IMR-90 (cell line): ENCODE measurements around the gene NNMT. TPM values are rescaled to one million over a fixed set of nuclear protein-coding genes. Genes with fewer than 3 reads are reported as not detected.

Experiments used
- ATAC-seq: fragments of 200-7000 bp; cut with Tn5 transposase; 2 replicates; pipeline ENCODE4 v1.9.1; 2020; ENCODE audit warnings: low read depth, mild to moderate bottlenecking, moderate library complexity
- BruUV-seq: library from RNA; stranded (reverse); fragments of 400-500 nt; replicated peaks from 2 replicates; lab custom pipeline; 2021; lab: Mats Ljungman, UMichigan
- CTCF ChIA-PET: fragments of 300-600 bp; formaldehyde crosslinking; extraction: SDS; loops from one replicate; lab custom pipeline; 2021; ENCODE audit warnings: antibody characterized with exemption; lab: Yijun Ruan, JAX
- POLR2A ChIA-PET: fragments of 300-600 bp; sonication (Branson Sonifier 250); formaldehyde crosslinking; loops from one replicate; lab custom pipeline; 2022; ENCODE audit warnings: antibody characterized with exemption; ENCODE audit not compliant: unreplicated experiment; lab: Charles Lee
- DNase-seq: peaks from one replicate; pipeline ENCODE4 v3.0.0; 2013
- H2AFZ ChIP-seq: replicated peaks from 2 replicates; pipeline ENCODE3; 2013; ENCODE audit warnings: low read length, mild to moderate bottlenecking; ENCODE audit not compliant: poor library complexity
- H2AK5ac ChIP-seq: 2 replicates; pipeline ENCODE4 v1.6.1; 2013; ENCODE audit warnings: low read depth, low read length, inconsistent platforms
- H2AK9ac ChIP-seq: replicated peaks from 2 replicates; pipeline ENCODE3; 2013; ENCODE audit warnings: mild to moderate bottlenecking, low read depth, low read length, moderate library complexity; ENCODE audit not compliant: poor library complexity
- H2BK120ac ChIP-seq: 2 replicates; pipeline ENCODE4 v1.6.1; 2013; ENCODE audit warnings: low read depth, low read length, inconsistent platforms
- H2BK15ac ChIP-seq: 3 replicates; pipeline ENCODE4 v1.6.1; 2013; ENCODE audit warnings: low read depth, low read length, inconsistent platforms
- H2BK20ac ChIP-seq: 2 replicates; pipeline ENCODE4 v1.6.1; 2013; ENCODE audit warnings: low read depth, mild to moderate bottlenecking, inconsistent platforms, low read length, moderate library complexity
- H2BK5ac ChIP-seq: 2 replicates; pipeline ENCODE4 v1.6.1; 2013; ENCODE audit warnings: mild to moderate bottlenecking, low read depth, low read length, inconsistent platforms; ENCODE audit not compliant: poor library complexity, severe bottlenecking
- H3K14ac ChIP-seq: replicated peaks from 2 replicates; pipeline ENCODE4 v1.6.1; 2013; ENCODE audit warnings: low read depth, low read length, inconsistent platforms
- H3K18ac ChIP-seq: 2 replicates; pipeline ENCODE4 v1.6.1; 2013; ENCODE audit warnings: low read depth, low read length, control low read depth
- H3K23ac ChIP-seq: 2 replicates; pipeline ENCODE4 v1.6.1; 2013; ENCODE audit warnings: low read depth, low read length, inconsistent platforms
- H3K27ac ChIP-seq: 2 replicates; pipeline ENCODE4 v1.5.1; 2013; ENCODE audit warnings: mild to moderate bottlenecking, control low read depth, low read length; ENCODE audit not compliant: insufficient read depth
- H3K27me3 ChIP-seq: 2 replicates; pipeline ENCODE4 v1.6.1; 2013; ENCODE audit warnings: low read length; ENCODE audit not compliant: control insufficient read depth, insufficient read depth
- H3K36me3 ChIP-seq: 2 replicates; pipeline ENCODE4 v1.6.1; 2013; ENCODE audit warnings: low read length, mixed read lengths; ENCODE audit not compliant: control insufficient read depth, insufficient read depth
- H3K4ac ChIP-seq: 2 replicates; pipeline ENCODE4 v1.6.1; 2013; ENCODE audit warnings: low read depth, low read length, inconsistent platforms
- H3K4me1 ChIP-seq: 2 replicates; pipeline ENCODE4 v1.6.1; 2013; ENCODE audit warnings: low read length, mixed read lengths; ENCODE audit not compliant: control insufficient read depth, insufficient read depth
- H3K4me2 ChIP-seq: 2 replicates; pipeline ENCODE4 v1.6.1; 2013; ENCODE audit warnings: low read depth, mild to moderate bottlenecking, control low read depth, low read length, moderate library complexity
- H3K4me3 ChIP-seq: 2 replicates; pipeline ENCODE4 v1.5.1; 2013; ENCODE audit warnings: low read depth, mild to moderate bottlenecking, control low read depth, low read length, moderate library complexity; ENCODE audit not compliant: insufficient read depth
- H3K56ac ChIP-seq: 2 replicates; pipeline ENCODE4 v1.6.1; 2013; ENCODE audit warnings: low read length, inconsistent platforms; ENCODE audit not compliant: insufficient read depth; ENCODE audit errors: extremely low read depth
- H3K79me1 ChIP-seq, 2 experiments: 2 replicates each; pipeline ENCODE4 v1.6.1; 2013; ENCODE audit warnings: low read length in 2 of 2, inconsistent platforms in 1 of 2, low read depth in 1 of 2
- H3K9ac ChIP-seq: 2 replicates; pipeline ENCODE4 v1.6.1; 2013; ENCODE audit warnings: low read depth, low read length, control low read depth
- H3K9me1 ChIP-seq: 2 replicates; pipeline ENCODE4 v1.6.1; 2013; ENCODE audit warnings: low read length, inconsistent platforms; ENCODE audit not compliant: insufficient read depth
- H3K9me3 ChIP-seq: 2 replicates; pipeline ENCODE4 v1.6.1; 2013; ENCODE audit warnings: low read length; ENCODE audit not compliant: control insufficient read depth, insufficient read depth
- H4K20me1 ChIP-seq: 2 replicates; pipeline ENCODE4 v1.6.1; 2013; ENCODE audit warnings: low read length, inconsistent platforms; ENCODE audit not compliant: insufficient read depth
- H4K5ac ChIP-seq: 2 replicates; pipeline ENCODE4 v1.6.1; 2013; ENCODE audit warnings: mild to moderate bottlenecking, low read depth, low read length, control low read depth
- H4K8ac ChIP-seq, 2 experiments: 2 replicates each; pipeline ENCODE4 v1.6.1; 2013; ENCODE audit warnings: low read depth in 2 of 2, low read length in 2 of 2, control low read depth in 1 of 2, inconsistent platforms in 1 of 2
- H4K91ac ChIP-seq: 2 replicates; pipeline ENCODE4 v1.6.1; 2013; ENCODE audit warnings: low read depth, low read length, inconsistent platforms; ENCODE audit not compliant: insufficient read depth
- BHLHE40 ChIP-seq: fragments of 150-350 bp; IDR thresholded peaks from 2 replicates; pipeline ENCODE4 v1.6.1; 2016; ENCODE audit warnings: mild to moderate bottlenecking, low read depth, low read length
- CEBPB ChIP-seq: IDR thresholded peaks from 2 replicates; pipeline ENCODE4 v1.6.1; 2012; ENCODE audit warnings: low read depth, low read length, improper control_type of control experiment
- FOS ChIP-seq: fragments of 150-350 bp; IDR thresholded peaks from 2 replicates; pipeline ENCODE4 v1.6.1; 2016; ENCODE audit warnings: low read depth, low read length
- NFE2L2 ChIP-seq: fragments of 150-350 bp; IDR thresholded peaks from 2 replicates; pipeline ENCODE4 v1.6.1; 2016; ENCODE audit warnings: low read depth, mild to moderate bottlenecking, low read length
- POLR2A ChIP-seq: IDR thresholded peaks from 2 replicates; pipeline ENCODE4 v1.6.1; 2012; ENCODE audit warnings: mild to moderate bottlenecking, low read depth, low read length
- RAD21 ChIP-seq: IDR thresholded peaks from 2 replicates; pipeline ENCODE4 v1.6.1; 2012; ENCODE audit warnings: low read length, improper control_type of control experiment
- RCOR1 ChIP-seq: IDR thresholded peaks from 2 replicates; pipeline ENCODE4 v1.6.1; 2012; ENCODE audit warnings: mild to moderate bottlenecking, low read length, improper control_type of control experiment; ENCODE audit not compliant: insufficient replicate concordance
- WGBS, 2 experiments: methylation state at CpG; one replicate each; pipeline versions ENCODE4 v1.1.5 to v1.1.7; 2013; ENCODE audit warnings: missing lambda C conversion rate in 2 of 2; ENCODE audit not compliant: insufficient read length in 1 of 2; ENCODE audit errors: extremely low coverage in 2 of 2; 5-methylcytosine and 5-hydroxymethylcytosine counted together
- dilution Hi-C: fragments of 300-500 bp; cut with HindIII; formaldehyde crosslinking; loops from one replicate; pipeline ENCODE4 v1.14.3; 2018; ENCODE audit warnings: low sequenced_read_pairs; ENCODE audit not compliant: unreplicated experiment
- in situ Hi-C: fragments of 300-500 bp; cut with MboI; formaldehyde crosslinking; loops from 3 replicates; pipeline ENCODE4 v1.14.3; 2019; ENCODE audit warnings: low sequenced_read_pairs, inconsistent platforms, mixed read lengths
- intact Hi-C: fragments of 100-400 bp; cut with micrococcal nuclease; formaldehyde crosslinking; loops from 2 replicates; pipeline ENCODE4 v1.10.0; 2022
- polyA plus RNA-seq, 3 experiments: library from polyadenylated mRNA; depleted of rRNA; stranded (reverse); fragments of >200 nt; gene quantifications; 2 replicates each; pipeline ENCODE4 v1.2.3, GENCODE V29; 2012; ENCODE audit warnings: low replicate concordance in 1 of 3
- total RNA-seq: library from RNA; depleted of rRNA; stranded (reverse); fragments of >200 nt; gene quantifications from 2 replicates; pipeline ENCODE4 v1.2.3, GENCODE V29; 2012
- TF ChIP-seq, protein P1 (sequence below): fragments of 150-350 bp; IDR thresholded peaks from 2 replicates; pipeline ENCODE4 v1.6.1; 2017; ENCODE audit warnings: mild to moderate bottlenecking, antibody characterized with exemption, low read length, low read depth
- TF ChIP-seq, protein P2 (sequence below): fragments of 150-350 bp; IDR thresholded peaks from 2 replicates; pipeline ENCODE4 v1.6.1; 2016; ENCODE audit warnings: low read depth, mild to moderate bottlenecking, low read length, moderate library complexity, borderline replicate concordance
- TF ChIP-seq, protein P3 (sequence below): conservative IDR thresholded peaks from 2 replicates; pipeline ENCODE4 v1.5.1; 2012; ENCODE audit warnings: mild to moderate bottlenecking, low read depth, low read length, improper control_type of control experiment

NNMT gene
- total and polyA plus RNA-seq, 2 of the 4 experiments (the other 2 are of a cell fraction): 79.7 to 108 TPM

DNA sequence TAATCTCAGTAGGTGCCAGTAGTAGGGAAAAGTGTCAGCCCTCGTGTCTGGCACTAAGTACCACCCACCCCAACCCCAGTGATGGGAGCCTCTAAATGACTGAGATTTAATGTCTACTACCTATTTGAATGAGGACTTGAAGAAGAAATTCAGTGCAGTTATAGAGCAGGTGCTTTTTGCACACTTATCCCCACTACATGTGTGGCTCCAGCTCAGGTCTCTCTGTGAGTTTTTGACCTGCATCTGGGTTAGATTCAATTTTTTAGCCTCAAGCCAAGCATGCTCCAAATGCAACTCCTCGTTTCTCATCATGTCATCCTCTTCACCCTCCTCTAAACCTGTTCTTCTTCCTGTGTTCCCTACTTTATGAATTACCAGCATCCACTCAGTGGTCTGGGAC lies 24.9 kb upstream of the NNMT start:
- H3K4ac ChIP-seq: no peak overlapping the region
- H3K23ac ChIP-seq: no peak overlapping the region
- no peaks in the 10 kb centered on the region for H3K9me1 ChIP-seq
- DNase-seq (no peak), ATAC-seq (no peak)
- no peak overlapping the region for H3K4me2 ChIP-seq
- ChIA-PET CTCF (no interaction called here), POLR2A (no interaction called here)
- H4K8ac ChIP-seq: no peak overlapping the region
- no peaks in the 10 kb centered on the region for H4K20me1 ChIP-seq
- dilution Hi-C loops: no loop called here
- H3K4me1 ChIP-seq: no peaks in the 10 kb centered on the region
- no peak overlapping the region for H3K4me3 ChIP-seq
- BruUV-seq: no TSS peak
- no peaks in the 10 kb centered on the region for H3K36me3 ChIP-seq
- no peak overlapping the region for H3K56ac ChIP-seq
- H2BK15ac ChIP-seq: no peak overlapping the region
- H2AK5ac ChIP-seq: no peak overlapping the region
- H3K18ac ChIP-seq: no peak overlapping the region
- TF ChIP-seq BHLHE40 (no peak), NFE2L2 (no peak), POLR2A (no peak), CEBPB (no peak), RCOR1 (no peak), RAD21 (no peak), FOS (no peak)
- TF ChIP-seq, protein P1, sequence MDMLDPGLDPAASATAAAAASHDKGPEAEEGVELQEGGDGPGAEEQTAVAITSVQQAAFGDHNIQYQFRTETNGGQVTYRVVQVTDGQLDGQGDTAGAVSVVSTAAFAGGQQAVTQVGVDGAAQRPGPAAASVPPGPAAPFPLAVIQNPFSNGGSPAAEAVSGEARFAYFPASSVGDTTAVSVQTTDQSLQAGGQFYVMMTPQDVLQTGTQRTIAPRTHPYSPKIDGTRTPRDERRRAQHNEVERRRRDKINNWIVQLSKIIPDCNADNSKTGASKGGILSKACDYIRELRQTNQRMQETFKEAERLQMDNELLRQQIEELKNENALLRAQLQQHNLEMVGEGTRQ: no peak
- TF ChIP-seq, protein P2, sequence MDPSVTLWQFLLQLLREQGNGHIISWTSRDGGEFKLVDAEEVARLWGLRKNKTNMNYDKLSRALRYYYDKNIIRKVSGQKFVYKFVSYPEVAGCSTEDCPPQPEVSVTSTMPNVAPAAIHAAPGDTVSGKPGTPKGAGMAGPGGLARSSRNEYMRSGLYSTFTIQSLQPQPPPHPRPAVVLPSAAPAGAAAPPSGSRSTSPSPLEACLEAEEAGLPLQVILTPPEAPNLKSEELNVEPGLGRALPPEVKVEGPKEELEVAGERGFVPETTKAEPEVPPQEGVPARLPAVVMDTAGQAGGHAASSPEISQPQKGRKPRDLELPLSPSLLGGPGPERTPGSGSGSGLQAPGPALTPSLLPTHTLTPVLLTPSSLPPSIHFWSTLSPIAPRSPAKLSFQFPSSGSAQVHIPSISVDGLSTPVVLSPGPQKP: no peak
- TF ChIP-seq, protein P3, sequence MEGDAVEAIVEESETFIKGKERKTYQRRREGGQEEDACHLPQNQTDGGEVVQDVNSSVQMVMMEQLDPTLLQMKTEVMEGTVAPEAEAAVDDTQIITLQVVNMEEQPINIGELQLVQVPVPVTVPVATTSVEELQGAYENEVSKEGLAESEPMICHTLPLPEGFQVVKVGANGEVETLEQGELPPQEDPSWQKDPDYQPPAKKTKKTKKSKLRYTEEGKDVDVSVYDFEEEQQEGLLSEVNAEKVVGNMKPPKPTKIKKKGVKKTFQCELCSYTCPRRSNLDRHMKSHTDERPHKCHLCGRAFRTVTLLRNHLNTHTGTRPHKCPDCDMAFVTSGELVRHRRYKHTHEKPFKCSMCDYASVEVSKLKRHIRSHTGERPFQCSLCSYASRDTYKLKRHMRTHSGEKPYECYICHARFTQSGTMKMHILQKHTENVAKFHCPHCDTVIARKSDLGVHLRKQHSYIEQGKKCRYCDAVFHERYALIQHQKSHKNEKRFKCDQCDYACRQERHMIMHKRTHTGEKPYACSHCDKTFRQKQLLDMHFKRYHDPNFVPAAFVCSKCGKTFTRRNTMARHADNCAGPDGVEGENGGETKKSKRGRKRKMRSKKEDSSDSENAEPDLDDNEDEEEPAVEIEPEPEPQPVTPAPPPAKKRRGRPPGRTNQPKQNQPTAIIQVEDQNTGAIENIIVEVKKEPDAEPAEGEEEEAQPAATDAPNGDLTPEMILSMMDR: no peak
- peaks cover 33% of the 10 kb centered on the region for H3K27me3 ChIP-seq
- H3K14ac ChIP-seq: no peak overlapping the region
- no peak overlapping the region for H2AFZ ChIP-seq
- no peak overlapping the region for H2BK120ac ChIP-seq
- H2BK20ac ChIP-seq: no peak overlapping the region
- in situ Hi-C loops: no loop called here
- no CpG with 5 or more reads among the region's 2 CpGs for WGBS, 2 experiments
- H4K5ac ChIP-seq: no peak overlapping the region
- no peak overlapping the region for H4K91ac ChIP-seq
- 0 out of 2 replicates have a peak, but pooled peaks cover 2% of the 10 kb centered on the region for H3K9me3 ChIP-seq
- no peaks in the 10 kb centered on the region for H3K79me1 ChIP-seq
- no peak overlapping the region for H3K9ac ChIP-seq
- intact Hi-C loops: no loop called here
- H3K27ac ChIP-seq: no peak overlapping the region
- H2AK9ac ChIP-seq: no peak overlapping the region
- no peak overlapping the region for H2BK5ac ChIP-seq
